GM21529 (cell line): ENCODE measurements around the gene PACS1.

Source experiments
- ATAC-seq: cut with Tn5 transposase; IDR thresholded peaks from one replicate; pipeline ENCODE4 v1.9.1; 2021; ENCODE audit not compliant: unreplicated experiment

PACS1 gene

DNA sequence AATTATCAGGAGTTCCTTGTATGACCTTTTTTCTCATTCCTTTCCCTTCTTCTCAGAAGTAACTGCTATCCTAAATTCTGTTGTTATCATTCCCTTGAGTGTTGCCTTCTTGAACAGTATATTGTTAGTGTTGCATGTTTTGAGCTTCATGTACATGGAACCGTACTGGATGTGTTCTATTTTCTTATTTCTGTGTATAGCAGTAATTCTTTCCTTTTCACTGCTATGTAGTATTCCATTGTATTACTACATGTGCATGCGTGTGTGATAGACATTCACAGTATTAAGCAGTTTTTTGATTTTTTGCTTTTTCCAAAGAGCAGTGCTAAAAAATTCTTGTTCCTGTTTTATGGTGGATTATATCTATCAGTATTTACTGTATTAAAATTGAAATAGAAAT, 108.1 kb downstream of the PACS1 start:
- no peak for ATAC-seq

- no peak for ATAC-seq
Observed at GRCh38 chr11:66178871-66179270, 108.8 kb downstream of the PACS1 start.

GRCh38 chr11:66181632-66182315, 111.7 kb downstream of the PACS1 start:
- ATAC-seq = no peak

- no peak for ATAC-seq
Observed at GRCh38 chr11:66183494-66184048, 113.5 kb downstream of the PACS1 start.

DNA sequence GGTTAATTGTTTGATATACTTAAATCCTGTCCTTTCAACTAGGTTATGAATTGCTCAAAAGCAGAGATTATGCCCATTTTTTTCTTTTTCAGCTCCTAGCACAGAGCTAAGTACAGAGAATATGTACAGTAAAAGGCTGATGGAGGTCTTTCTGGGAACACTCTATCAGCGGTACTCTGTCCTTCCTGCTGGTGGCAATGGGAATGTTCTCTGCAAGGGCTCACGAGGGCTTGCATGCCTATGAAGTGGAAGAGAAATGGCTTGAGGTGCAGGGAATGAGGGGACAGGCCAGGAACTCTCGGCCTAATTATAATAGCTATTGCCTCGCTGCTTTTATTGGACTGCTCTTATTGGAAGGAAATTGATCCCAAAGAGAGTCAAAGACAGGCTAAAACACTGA, 114.7 kb downstream of the PACS1 start:
- no peak for ATAC-seq

GRCh38 chr11:66186470-66186869, 116.4 kb downstream of the PACS1 start:
- ATAC-seq = no peak

GRCh38 chr11:66187453-66187852, 117.4 kb downstream of the PACS1 start:
- ATAC-seq = no peak

DNA sequence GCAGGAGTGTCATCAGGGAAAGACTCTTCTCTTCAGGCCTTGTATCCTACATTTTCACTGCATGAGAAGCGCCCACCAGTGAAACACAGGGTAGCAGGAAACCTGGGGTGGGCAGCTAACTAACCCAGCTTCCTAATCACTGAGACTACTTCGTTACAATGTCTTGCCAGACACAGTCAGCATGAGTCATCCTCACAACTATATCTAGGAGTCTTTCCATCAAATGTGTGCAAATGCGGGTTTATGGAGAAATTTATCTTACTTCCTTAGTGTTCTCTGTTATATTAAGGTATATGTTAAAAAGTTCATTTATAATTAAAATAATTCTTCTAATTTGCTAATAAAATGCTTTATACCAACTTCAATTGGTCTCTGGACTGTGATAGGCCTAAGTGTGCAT, 118.5 kb downstream of the PACS1 start:
- no peak for ATAC-seq

DNA sequence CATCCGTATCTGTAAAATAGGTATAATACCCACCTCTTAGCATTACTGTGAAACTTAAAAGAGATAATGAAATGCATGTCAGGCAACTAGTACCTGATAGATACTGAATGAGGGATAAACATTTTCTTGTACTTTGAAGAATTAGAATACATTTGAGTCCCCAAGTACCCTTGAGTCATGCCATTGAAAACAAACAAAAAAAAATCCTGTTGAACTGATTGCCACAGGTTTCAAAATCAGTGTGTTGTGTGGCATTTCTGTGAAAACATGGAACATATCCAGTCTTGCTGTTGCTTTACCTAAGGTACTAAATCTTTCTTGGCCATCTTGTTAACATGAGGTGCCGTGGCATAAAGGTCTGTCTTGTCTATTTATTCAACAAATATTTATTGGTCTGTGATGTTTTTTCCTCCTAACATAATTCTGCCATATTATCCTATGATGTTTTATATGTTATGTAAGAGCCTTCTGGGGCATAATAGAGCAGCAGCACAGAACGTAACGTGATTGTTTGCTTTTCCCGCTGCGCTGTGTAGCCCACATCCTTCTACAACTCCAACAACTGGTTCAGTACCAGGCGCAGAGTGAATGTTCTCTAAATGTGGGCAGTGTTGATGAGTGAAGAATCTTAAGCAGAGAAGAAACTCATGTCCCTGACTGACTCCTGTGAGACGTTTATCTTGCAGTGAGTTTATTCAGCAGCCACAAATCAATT, 119.1 kb downstream of the PACS1 start:
- ATAC-seq = no peak

GRCh38 chr11:66190786-66191185, 120.7 kb downstream of the PACS1 start:
- no peak for ATAC-seq

GRCh38 chr11:66192181-66192863, 122.2 kb downstream of the PACS1 start:
- ATAC-seq = no peak

GRCh38 chr11:66194391-66194790, 124.3 kb downstream of the PACS1 start:
- no peak for ATAC-seq

- no peak for ATAC-seq
Observed at GRCh38 chr11:66195867-66196266, 125.8 kb downstream of the PACS1 start.

GRCh38 chr11:66203847-66204246, 133.8 kb downstream of the PACS1 start:
- no peak for ATAC-seq

GRCh38 chr11:66204412-66204811, 134.3 kb downstream of the PACS1 start:
- no peak for ATAC-seq

GRCh38 chr11:66207816-66208215, 137.7 kb downstream of the PACS1 start:
- no peak for ATAC-seq

DNA sequence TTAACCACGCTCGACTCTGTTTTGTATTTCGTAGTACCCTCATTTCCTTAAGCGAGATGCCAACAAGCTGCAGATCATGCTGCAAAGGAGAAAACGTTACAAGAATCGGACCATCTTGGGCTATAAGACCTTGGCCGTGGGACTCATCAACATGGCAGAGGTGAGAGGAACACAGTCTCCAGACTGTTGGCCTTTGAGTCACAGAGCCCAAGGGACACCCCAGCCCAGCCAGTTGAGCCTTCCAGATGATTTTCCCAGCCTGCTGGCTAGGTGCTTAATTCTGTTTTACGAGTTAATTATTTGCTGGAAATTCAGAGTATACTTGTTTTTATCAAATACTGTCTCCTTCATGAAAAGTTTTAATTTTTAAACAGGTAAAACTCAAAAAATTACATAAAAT, 141.0 kb downstream of the PACS1 start:
- no peak for ATAC-seq

GRCh38 chr11:66216911-66217310, 146.8 kb downstream of the PACS1 start:
- no peak for ATAC-seq

GRCh38 chr11:66218036-66218435, 148.0 kb downstream of the PACS1 start:
- ATAC-seq = no peak

GRCh38 chr11:66218846-66219620, 149.0 kb downstream of the PACS1 start:
- no peak for ATAC-seq
